GM21367 (cell line): Measurements from ENCODE around the gene PPP1R26.
"Not testable (repeated sequence)": the region's sequence is repeated elsewhere in the genome, so short reads cannot be mapped to it uniquely, and the experiment has no call there.

ENCODE experiments used
- ATAC-seq: cut with Tn5 transposase; IDR thresholded peaks from one replicate; pipeline ENCODE4 v1.9.1; 2021; ENCODE audit not compliant: unreplicated experiment

Gene PPP1R26

GRCh38 chr9:135458478-135458877, 21.1 kb upstream of the PPP1R26 start:
- not testable (repeated sequence) for ATAC-seq

- no peak for ATAC-seq
Measured at GRCh38 chr9:135461936-135462335, 17.6 kb upstream of the PPP1R26 start.

GRCh38 chr9:135463140-135463539, 16.4 kb upstream of the PPP1R26 start:
- ATAC-seq: no peak

GRCh38 chr9:135464181-135464580, 15.4 kb upstream of the PPP1R26 start:
- no peak for ATAC-seq

DNA sequence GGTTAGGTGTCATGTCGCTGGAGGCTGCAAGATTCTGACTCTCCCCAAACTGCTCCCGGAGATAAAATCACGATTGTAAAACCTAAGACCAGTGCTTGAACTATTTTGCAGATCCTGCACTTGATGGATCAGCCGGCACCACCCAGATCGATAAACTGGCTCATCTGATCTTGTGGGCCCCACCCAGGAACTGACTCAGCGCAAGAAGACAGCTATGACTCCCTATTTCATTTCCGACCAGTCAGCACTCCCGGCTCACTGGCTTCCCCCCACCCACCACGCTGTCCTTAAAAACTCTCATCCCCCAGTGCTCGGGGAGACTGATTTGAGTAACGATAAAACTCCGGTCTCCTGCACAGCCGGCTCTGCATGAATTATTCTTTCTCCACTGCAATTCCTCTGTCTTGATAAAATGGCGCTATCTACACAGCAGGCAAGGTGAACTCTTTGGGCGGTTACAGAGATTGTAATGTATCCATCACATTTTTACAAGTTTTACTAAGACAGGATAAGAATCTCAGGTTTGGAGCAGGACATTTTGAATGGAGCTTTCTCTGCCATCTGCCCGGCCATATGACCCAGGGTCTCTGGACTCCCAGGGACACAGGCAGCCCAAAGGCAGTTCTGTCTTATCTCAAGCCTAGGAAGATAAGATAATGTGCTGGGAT, 10.6 kb upstream of the PPP1R26 start:
- no peak for ATAC-seq

DNA sequence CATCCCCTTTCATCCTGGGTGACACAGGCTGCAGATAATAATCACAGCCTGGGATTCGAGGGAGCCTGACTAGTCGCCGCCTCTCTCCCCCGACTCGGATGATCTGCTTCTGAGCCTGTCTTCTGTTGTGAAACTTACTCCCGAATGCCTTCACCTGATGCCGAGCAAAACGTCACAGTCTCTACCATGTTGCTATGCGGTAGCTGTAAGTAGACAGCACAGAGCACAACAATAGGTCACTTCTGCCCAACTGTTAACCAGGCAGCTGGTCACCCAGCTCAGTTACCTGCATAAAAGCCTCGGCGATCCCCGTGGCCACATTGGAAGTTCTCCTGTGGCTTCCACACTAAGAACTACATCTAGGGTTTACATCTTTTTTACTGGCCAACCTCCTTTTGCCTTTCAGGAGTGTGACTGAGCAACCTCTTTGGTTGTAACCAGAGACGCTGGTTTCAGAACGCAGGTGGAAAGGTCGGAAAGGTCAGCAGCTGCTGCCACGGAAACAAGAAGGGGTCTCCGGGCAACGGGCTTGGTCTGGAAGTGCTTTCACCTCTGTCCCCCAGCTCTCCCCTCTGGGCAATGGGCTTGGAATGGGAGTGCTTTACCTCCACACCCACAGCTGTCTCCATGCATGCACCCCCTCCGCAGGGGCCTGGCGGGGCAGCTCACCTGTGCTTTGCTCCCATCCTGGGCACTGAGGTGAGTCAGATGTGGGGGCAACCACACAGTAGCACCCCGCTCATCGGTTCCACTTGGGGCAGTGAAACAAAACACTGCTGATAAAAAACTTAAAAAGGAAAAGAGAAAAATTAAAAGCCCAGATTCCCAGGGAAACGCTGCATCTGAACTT, 7.6 kb upstream of the PPP1R26 start:
- no peak for ATAC-seq

- no peak for ATAC-seq
Measured at GRCh38 chr9:135473972-135474543, 5.5 kb upstream of the PPP1R26 start.

DNA sequence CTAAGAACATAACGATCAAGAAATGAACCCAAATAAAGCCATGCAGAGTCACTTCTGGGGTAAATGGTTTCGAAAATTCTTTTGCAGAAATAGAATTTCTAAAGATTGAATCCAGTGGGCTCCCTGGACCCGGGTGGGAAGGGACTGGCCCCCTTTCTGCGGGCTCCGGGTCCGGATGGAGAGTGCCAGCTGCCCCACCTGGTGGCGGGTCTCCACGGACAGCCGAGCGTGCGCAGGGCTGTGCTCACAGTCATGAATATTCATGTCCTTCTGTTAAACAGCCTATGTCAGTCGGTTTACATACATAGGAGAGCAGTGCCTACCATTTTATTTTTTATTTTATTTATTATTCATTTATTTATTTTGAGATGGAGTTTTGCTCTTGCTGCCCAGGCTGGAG, 4.7 kb upstream of the PPP1R26 start:
- no peak for ATAC-seq

DNA sequence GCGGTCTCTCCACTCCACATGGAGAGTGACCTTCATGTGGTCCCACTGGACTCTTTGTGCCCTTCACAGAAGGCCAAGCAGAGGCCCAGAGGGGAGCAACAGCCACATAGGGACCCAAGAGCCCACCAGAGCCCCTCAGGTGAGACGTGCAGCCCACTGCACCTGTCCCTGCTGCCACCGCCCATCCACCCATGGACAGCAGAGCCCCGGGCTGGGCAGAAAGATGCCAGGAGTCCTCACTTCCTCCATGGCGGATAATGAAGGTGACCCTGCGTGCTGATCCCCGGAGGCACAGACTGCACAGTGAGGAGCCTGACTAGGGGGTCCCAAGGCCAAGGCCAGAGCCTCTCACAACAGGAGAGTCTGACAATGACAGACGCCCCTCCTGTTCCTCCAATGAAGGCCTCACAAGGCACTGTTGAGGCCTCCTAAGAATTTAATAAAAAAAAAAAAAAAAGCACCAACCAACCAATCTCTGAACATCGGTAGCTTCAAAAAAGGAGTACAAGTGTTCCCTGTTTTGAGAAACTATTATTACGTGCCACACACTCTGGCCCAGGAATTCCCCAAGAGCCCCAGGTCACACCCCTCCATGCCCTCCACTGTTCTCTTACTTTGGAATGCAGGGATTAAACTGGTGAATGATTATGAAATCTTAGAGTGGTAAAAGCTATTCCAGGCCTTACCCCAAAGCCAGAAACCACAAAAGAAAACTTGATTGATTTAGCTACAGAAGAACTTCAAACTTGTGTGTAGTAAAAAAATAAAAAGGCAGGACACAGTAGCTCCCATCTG, 2.8 kb upstream of the PPP1R26 start:
- no peak for ATAC-seq

DNA sequence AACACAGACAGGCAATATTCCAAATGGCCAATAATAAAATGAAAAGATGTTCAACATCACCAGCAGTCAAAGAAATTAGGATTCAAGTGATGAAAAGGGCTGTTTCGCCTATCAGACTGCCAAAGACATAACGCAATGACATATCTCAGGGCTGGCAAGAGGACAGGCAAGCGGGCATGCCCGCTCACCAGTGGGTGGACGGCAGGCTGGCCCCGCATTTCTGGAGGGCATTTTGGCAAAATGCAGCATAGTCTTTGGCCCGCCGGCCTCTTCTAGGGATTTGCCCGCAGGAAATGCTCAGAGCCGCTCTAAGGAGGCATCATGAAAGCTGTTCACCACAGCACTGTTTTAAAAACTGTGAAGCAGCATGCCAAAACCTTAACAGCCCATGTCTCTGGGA, 1.4 kb upstream of the PPP1R26 start:
- no peak for ATAC-seq

DNA sequence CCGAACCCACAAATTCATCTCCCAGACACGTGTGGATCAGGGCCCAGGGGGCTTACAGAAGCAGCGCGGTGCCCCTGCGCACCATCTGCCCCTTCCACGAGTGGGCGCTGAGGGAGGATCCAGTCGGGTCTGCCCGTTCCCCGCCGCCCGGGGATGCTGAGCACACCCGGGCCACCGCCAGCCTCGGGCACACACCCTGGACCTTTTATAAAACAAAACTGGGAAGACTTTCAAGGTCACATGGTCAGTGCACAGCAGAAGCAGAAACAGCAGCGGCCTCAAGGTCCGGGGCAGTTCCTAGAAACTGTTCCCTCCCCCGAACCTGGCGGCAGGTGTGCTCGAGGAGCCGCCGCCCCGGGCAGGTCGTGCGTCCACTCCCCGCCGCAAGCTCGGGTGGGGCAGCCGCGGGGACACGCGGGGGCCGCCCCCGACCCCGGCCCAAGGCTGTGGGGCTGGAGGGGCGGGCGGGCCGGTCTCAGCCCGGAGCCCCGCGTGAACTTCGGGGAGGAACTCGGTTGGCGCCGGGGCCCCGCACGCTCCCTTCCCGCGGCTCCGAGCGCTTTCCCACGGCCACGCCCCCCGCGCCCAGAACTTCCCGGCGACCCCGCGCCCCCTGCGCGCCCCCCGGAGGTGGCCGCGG, 633 bp upstream of the PPP1R26 start:
- ATAC-seq: no peak

DNA sequence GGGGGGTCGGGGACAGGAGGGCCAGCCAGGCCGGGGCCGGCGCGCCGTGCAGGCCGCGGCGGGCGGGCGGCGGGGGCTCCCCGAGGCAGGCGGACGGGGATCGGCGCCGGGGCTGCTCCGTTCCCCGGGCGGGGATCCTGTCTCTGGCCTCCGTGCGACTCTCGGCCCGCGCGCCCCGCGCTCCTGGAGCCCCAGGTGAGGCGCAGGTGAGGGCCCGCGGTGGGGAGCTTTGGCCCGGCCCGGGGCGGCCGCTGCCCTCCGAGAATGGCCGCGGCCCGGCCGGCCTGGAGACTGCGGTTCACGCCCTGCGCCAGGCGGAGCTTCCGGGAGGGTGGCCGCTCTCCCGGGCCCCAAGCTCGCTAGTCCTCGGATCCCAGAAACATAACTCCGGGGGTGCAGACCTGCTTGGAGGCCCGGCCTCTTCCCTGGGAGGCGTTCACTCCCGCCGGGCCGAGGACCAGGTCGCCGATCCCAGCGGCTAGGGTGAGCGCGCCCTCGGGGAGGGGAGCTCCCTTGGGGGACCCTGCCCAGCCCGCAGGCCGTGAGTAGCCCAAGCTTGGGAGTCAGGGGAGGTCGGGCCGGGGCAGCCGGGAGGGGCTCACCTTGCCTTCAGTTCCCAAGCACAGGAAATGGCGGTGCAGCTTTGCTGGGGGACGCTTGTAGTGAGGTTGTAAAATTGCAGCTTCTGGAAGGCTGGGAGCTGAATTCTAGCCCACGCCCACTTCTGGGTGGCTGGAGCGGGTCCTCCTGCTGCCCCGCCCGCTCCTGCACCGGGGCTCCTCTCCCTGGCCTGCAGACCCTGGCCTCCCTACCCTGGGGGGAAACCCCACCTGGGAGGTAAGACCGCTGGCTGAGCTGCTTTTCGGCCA, 723 bp downstream of the PPP1R26 start:
- no peak for ATAC-seq

GRCh38 chr9:135480940-135481310, 1.3 kb downstream of the PPP1R26 start:
- no peak for ATAC-seq

GRCh38 chr9:135482015-135482754, 2.6 kb downstream of the PPP1R26 start:
- no peak for ATAC-seq

DNA sequence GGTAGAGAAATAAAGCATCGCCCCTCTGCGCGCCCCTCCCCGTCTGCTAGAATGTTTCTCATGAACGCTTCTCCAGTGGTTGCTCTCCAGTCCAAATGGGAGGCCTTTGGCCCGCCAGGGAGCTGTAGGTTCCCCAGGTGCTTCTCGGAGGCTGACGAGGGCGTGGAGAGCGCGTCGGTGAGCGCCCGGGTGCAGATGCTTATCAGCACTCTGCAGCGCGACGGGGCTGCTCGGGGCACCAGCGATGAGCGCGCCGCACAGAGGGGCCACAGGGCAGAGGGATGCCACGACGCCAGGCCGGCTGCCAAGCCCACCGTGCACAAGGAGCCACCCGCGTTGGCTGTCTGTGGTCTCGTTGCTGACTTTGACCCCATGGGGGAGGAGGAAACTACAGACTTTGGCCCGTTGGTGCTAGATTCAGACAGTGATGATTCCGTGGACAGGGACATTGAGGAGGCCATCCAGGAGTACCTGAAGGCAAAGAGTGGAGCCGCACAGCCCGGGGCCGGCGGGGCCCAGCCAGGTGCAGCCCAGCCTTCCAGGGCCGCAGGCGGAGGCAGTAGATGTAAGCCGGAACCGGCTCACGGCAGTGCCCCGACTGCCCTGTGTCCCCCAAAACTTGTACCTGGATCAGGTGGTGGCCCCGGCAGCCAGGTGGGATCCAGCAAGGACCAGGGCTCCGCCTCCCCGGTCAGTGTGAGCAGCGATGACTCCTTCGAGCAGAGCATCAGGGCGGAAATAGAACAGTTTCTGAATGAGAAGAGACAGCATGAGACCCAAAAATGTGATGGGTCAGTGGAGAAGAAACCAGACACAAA, 5.1 kb downstream of the PPP1R26 start:
- no peak for ATAC-seq

- ATAC-seq: no peak
Measured at GRCh38 chr9:135485385-135485784, 5.8 kb downstream of the PPP1R26 start.

GRCh38 chr9:135485832-135486231, 6.2 kb downstream of the PPP1R26 start:
- ATAC-seq: no peak

GRCh38 chr9:135486267-135487065, 6.9 kb downstream of the PPP1R26 start:
- no peak for ATAC-seq
